BLaER1 treated with 17β-estradiol and CSF1 and Interleukin-3, amounts not matched to agents 10 nM and 100 nM (cell line): ENCODE measurements around the gene PIEZO1.

ENCODE experiments used
- H3K27ac ChIP-seq, 11 experiments: shearing (Covaris generic); formaldehyde crosslinking; 2 replicates each; pipeline ENCODE4 v1.8.1; 2022
- H3K27me3 ChIP-seq, 11 experiments: shearing (Covaris generic); formaldehyde crosslinking; 2 replicates each; pipeline ENCODE4 v1.8.1; 2022
- H3K36me3 ChIP-seq, 11 experiments: shearing (Covaris generic); formaldehyde crosslinking; 2 replicates each; pipeline ENCODE4 v1.8.1; 2022
- H3K4me1 ChIP-seq, 10 experiments: shearing (Covaris generic); formaldehyde crosslinking; 2 replicates each; pipeline ENCODE4 v1.8.1; 2022
- H3K4me2 ChIP-seq, 11 experiments: shearing (Covaris generic); formaldehyde crosslinking; 2 replicates each; pipeline ENCODE4 v1.8.1; 2022
- H3K4me3 ChIP-seq, 10 experiments: shearing (Covaris generic); formaldehyde crosslinking; 2 replicates each; pipeline ENCODE4 v1.8.1; 2022
- H3K9ac ChIP-seq, 11 experiments: shearing (Covaris generic); formaldehyde crosslinking; 2 replicates each; pipeline ENCODE4 v1.8.1; 2022
- H3K9me3 ChIP-seq, 11 experiments: shearing (Covaris generic); formaldehyde crosslinking; replicated peaks in 1 of 11; 2 replicates each; pipeline ENCODE4 v1.8.1; 2022
- H4K20me1 ChIP-seq, 11 experiments: shearing (Covaris generic); formaldehyde crosslinking; 2 replicates each; pipeline ENCODE4 v1.8.1; 2022
- Cebpa-rat ChIP-seq, 11 experiments: shearing (Covaris generic); IDR thresholded peaks; 2 replicates each; pipeline ENCODE4 v1.8.1; 2022

The PIEZO1 gene

GRCh38 chr16:88804173-88804551 lies 19.1 kb upstream of the PIEZO1 start:
- peaks cover 0 to 6% (median 0%) of the 10 kb centered on the region in 11 experiments; a peak in 7 of 22 replicates for H3K9me3 ChIP-seq
- H3K4me1 ChIP-seq: peaks cover 46 to 92% (median 76%) of the 10 kb centered on the region in 10 experiments
- TF ChIP-seq Cebpa-rat (IDR thresholded peaks at IDR 0.05): no peak
- no peaks in the 10 kb centered on the region for H3K27me3 ChIP-seq
- peaks cover 3 to 51% (median 50%) of the 10 kb centered on the region in 11 experiments; a peak in 20 of 22 replicates for H4K20me1 ChIP-seq
- peak overlapping the region; percentile 90 to 99 (median 98) for H3K4me2 ChIP-seq
- peak overlapping the region; percentile 62 to 86 (median 78) for H3K4me3 ChIP-seq
- peak overlapping the region in 9 of 11 experiments; percentile 22 to 94 (median 90); a peak in 17 of 22 replicates for H3K27ac ChIP-seq
- H3K36me3 ChIP-seq: peaks cover 13 to 49% (median 47%) of the 10 kb centered on the region in 11 experiments
- peak overlapping the region; percentile 62 to 95 (median 88); a peak in 21 of 22 replicates for H3K9ac ChIP-seq

GRCh38 chr16:88803264-88803987 lies 18.4 kb upstream of the PIEZO1 start, which contains the start of gene CDT1:
CDT1 (plus strand) TSS chr16:88803789; CDS start chr16:88803832, 43 bp downstream.
- H3K27me3 ChIP-seq: no peaks in the 10 kb centered on the region
- H3K36me3 ChIP-seq: peaks cover 9 to 42% (median 40%) of the 10 kb centered on the region in 11 experiments
- H3K4me2 ChIP-seq: peak within 1 kb of the TSS; percentile 90 to 99 (median 98)
- H3K4me3 ChIP-seq: peak within 1 kb of the TSS; percentile 62 to 86 (median 78)
- no peak for TF ChIP-seq Cebpa-rat (IDR thresholded peaks at IDR 0.05)
- peaks cover 0 to 13% (median 0%) of the 10 kb centered on the region in 11 experiments; a peak in 8 of 22 replicates for H3K9me3 ChIP-seq
- H3K9ac ChIP-seq: peak within 1 kb of the TSS; percentile 70 to 95 (median 88)
- peaks cover 42 to 92% (median 77%) of the 10 kb centered on the region in 10 experiments for H3K4me1 ChIP-seq
- peaks cover 0 to 44% (median 42%) of the 10 kb centered on the region in 11 experiments; a peak in 18 of 22 replicates for H4K20me1 ChIP-seq
- H3K27ac ChIP-seq: peak within 1 kb of the TSS; percentile 53 to 94 (median 89); a peak in 21 of 22 replicates

GRCh38 chr16:88800277-88800592 lies 15.2 kb upstream of the PIEZO1 start:
- Histone ChIP-seq H3K9ac (peak overlapping the region in 8 of 11 experiments; percentile 17 to 73 (median 56); a peak in 15 of 22 replicates), H3K4me1 (peaks cover 43 to 86% (median 78%) of the 10 kb centered on the region in 10 experiments), H3K36me3 (peaks cover 0 to 10% (median 8%) of the 10 kb centered on the region in 11 experiments; a peak in 14 of 22 replicates), H4K20me1 (peaks cover 0 to 12% (median 10%) of the 10 kb centered on the region in 11 experiments; a peak in 18 of 22 replicates), H3K4me3 (peak overlapping the region in 1 of 10 experiments; percentile 45; a peak in 1 of 20 replicates), H3K27me3 (no peaks in the 10 kb centered on the region), H3K27ac (peak overlapping the region in 8 of 11 experiments; percentile 56 to 94 (median 78); a peak in 16 of 22 replicates), H3K9me3 (peaks cover 0 to 20% (median 0%) of the 10 kb centered on the region in 11 experiments; a peak in 8 of 22 replicates), H3K4me2 (peak overlapping the region; percentile 77 to 99 (median 90))
- no peak for TF ChIP-seq Cebpa-rat (IDR thresholded peaks at IDR 0.05)

- Histone ChIP-seq H3K36me3 (peaks cover 0 to 5% (median 3%) of the 10 kb centered on the region in 11 experiments; a peak in 10 of 22 replicates), H3K9ac (peak overlapping the region in 8 of 11 experiments; percentile 32 to 73 (median 56); a peak in 15 of 22 replicates), H3K27me3 (no peaks in the 10 kb centered on the region), H3K27ac (peak overlapping the region in 8 of 11 experiments; percentile 56 to 94 (median 78); a peak in 17 of 22 replicates), H3K4me2 (peak overlapping the region; percentile 77 to 99 (median 90)), H3K4me3 (peak overlapping the region in 3 of 10 experiments; percentile 0 to 45 (median 38); a peak in 2 of 20 replicates), H3K4me1 (peaks cover 43 to 86% (median 78%) of the 10 kb centered on the region in 10 experiments), H3K9me3 (peaks cover 0 to 20% (median 0%) of the 10 kb centered on the region in 11 experiments; a peak in 8 of 22 replicates), H4K20me1 (peaks cover 0 to 7% (median 5%) of the 10 kb centered on the region in 11 experiments; a peak in 18 of 22 replicates)
- TF ChIP-seq Cebpa-rat (IDR thresholded peaks at IDR 0.05): peak in 4 of 11 experiments; percentile 33 to 76 (median 54); a peak in 5 of 22 replicates
Measured at GRCh38 chr16:88799569-88800276, 14.7 kb upstream of the PIEZO1 start.

GRCh38 chr16:88798772-88799455 lies 13.9 kb upstream of the PIEZO1 start:
- TF ChIP-seq Cebpa-rat (IDR thresholded peaks at IDR 0.05): no peak
- peak overlapping the region; percentile 77 to 99 (median 90); a peak in 21 of 22 replicates for H3K4me2 ChIP-seq

GRCh38 chr16:88798073-88798472 lies 13.1 kb upstream of the PIEZO1 start:
- Histone ChIP-seq H3K4me1 (peaks cover 52 to 93% (median 89%) of the 10 kb centered on the region in 10 experiments), H3K9me3 (peaks cover 0 to 20% (median 0%) of the 10 kb centered on the region in 11 experiments; a peak in 8 of 22 replicates), H3K9ac (no peak overlapping the region), H3K4me3 (no peak overlapping the region), H3K36me3 (no peaks in the 10 kb centered on the region), H4K20me1 (no peaks in the 10 kb centered on the region), H3K4me2 (peak overlapping the region in 6 of 11 experiments; percentile 87 to 99 (median 98); a peak in 11 of 22 replicates), H3K27ac (peak overlapping the region in 5 of 11 experiments; percentile 69 to 94 (median 89); a peak in 5 of 22 replicates), H3K27me3 (no peaks in the 10 kb centered on the region)
- TF ChIP-seq Cebpa-rat (IDR thresholded peaks at IDR 0.05): no peak

More at GRCh38 chr16:88798772-88799455, 13.9 kb upstream of the PIEZO1 start:
- Histone ChIP-seq H3K4me1 (peaks cover 44 to 87% (median 81%) of the 10 kb centered on the region in 10 experiments), H4K20me1 (no peaks in the 10 kb centered on the region), H3K27me3 (no peaks in the 10 kb centered on the region), H3K4me3 (peak overlapping the region in 1 of 10 experiments; percentile 45; a peak in 2 of 20 replicates), H3K9me3 (peaks cover 0 to 20% (median 0%) of the 10 kb centered on the region in 11 experiments; a peak in 8 of 22 replicates), H3K36me3 (no peaks in the 10 kb centered on the region), H3K9ac (peak overlapping the region in 5 of 11 experiments; percentile 29 to 73 (median 65); a peak in 7 of 22 replicates), H3K27ac (peak overlapping the region in 8 of 11 experiments; percentile 55 to 94 (median 78); a peak in 16 of 22 replicates)

GRCh38 chr16:88796278-88796677 lies 11.3 kb upstream of the PIEZO1 start:
- peak overlapping the region in 9 of 11 experiments; percentile 1 to 79 (median 32); a peak in 13 of 22 replicates for H3K4me2 ChIP-seq
- H3K4me1 ChIP-seq: peaks cover 60 to 93% (median 90%) of the 10 kb centered on the region in 10 experiments
- H3K27ac ChIP-seq: peak overlapping the region in 3 of 11 experiments; percentile 1 to 50 (median 49); a peak in 5 of 22 replicates
- no peaks in the 10 kb centered on the region for H3K36me3 ChIP-seq
- H3K4me3 ChIP-seq: no peak overlapping the region
- H4K20me1 ChIP-seq: no peaks in the 10 kb centered on the region
- H3K9ac ChIP-seq: peak overlapping the region in 2 of 11 experiments; percentile 27; a peak in 3 of 22 replicates
- no peak for TF ChIP-seq Cebpa-rat (IDR thresholded peaks at IDR 0.05)
- peaks cover 0 to 20% (median 0%) of the 10 kb centered on the region in 11 experiments; a peak in 8 of 22 replicates for H3K9me3 ChIP-seq
- no peaks in the 10 kb centered on the region for H3K27me3 ChIP-seq
